ENCODE measurements around the gene TIPARP. TPM values are rescaled to one million over a fixed set of nuclear protein-coding genes. Genes with fewer than 3 reads are reported as not detected.

The TIPARP gene
- total RNA-seq, 1 donor from 2014 or later = 31.3 TPM

DNA sequence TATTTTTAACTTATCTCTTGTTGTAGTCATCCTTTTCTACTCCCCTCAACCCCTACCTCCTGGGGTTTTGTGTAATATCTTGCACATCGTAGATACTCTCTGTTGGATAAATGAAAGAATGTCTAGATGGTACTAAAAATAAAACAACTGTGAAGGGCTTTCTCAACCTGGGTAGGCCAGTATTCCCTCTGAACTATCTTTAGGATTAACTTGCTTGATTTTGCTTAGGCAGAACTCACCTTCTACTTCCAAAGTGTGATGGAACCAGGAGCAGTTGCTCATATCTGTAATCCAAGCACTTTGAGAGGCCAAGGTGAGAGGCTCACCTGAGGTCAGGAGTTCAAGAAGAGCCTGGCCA, 32.8 kb upstream of the TIPARP start:
- Mint-ChIP-seq H3K9me3 (peaks cover under 1% of the 10 kb centered on the region), H3K4me3 (no peak overlapping the region), H3K27me3 (no peaks in the 10 kb centered on the region), H3K4me1 (peaks cover 16% of the 10 kb centered on the region), H3K27ac (no peak overlapping the region), H3K36me3 (ENCODE audit: low read depth) (no peaks in the 10 kb centered on the region)
- CTCF ChIA-PET = no interaction called here
- intact Hi-C loops (cut with micrococcal nuclease) = no loop called here
- ATAC-seq (ENCODE audit: low read depth) (no peak), DNase-seq (no peak)
- TF ChIP-seq, protein P1, sequence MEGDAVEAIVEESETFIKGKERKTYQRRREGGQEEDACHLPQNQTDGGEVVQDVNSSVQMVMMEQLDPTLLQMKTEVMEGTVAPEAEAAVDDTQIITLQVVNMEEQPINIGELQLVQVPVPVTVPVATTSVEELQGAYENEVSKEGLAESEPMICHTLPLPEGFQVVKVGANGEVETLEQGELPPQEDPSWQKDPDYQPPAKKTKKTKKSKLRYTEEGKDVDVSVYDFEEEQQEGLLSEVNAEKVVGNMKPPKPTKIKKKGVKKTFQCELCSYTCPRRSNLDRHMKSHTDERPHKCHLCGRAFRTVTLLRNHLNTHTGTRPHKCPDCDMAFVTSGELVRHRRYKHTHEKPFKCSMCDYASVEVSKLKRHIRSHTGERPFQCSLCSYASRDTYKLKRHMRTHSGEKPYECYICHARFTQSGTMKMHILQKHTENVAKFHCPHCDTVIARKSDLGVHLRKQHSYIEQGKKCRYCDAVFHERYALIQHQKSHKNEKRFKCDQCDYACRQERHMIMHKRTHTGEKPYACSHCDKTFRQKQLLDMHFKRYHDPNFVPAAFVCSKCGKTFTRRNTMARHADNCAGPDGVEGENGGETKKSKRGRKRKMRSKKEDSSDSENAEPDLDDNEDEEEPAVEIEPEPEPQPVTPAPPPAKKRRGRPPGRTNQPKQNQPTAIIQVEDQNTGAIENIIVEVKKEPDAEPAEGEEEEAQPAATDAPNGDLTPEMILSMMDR (IDR thresholded peaks at IDR 0.05) = no peak
- POLR2A ChIA-PET = no interaction called here

- CTCF ChIA-PET = interaction anchor here (1.4 kb wide), 1 partner anchor 30 kb away, joined by 3 read pairs; no protein-coding TSS in a partner anchor
- DNase-seq = no peak
- POLR2A ChIA-PET = interaction anchor here (1.0 kb wide), 1 partner anchor 175 kb away, joined by 4 read pairs; no protein-coding TSS in a partner anchor
These were observed 31.4 kb upstream of the TIPARP start for GRCh38 chr3:156642750-156643728.

GRCh38 chr3:156643729-156644389, 30.5 kb upstream of the TIPARP start:
- CTCF ChIA-PET = interaction anchor here (1.4 kb wide), 1 partner anchor 29 kb away, joined by 3 read pairs; no protein-coding TSS in a partner anchor
- no peak for DNase-seq
- Mint-ChIP-seq H3K4me1 (peaks cover 16% of the 10 kb centered on the region), H3K36me3 (ENCODE audit: low read depth) (no peaks in the 10 kb centered on the region), H3K9me3 (peaks cover 3% of the 10 kb centered on the region), H3K27me3 (peaks cover 3% of the 10 kb centered on the region), H3K4me3 (peak overlapping the region; percentile 57), H3K27ac (peak overlapping the region; percentile 15)
- intact Hi-C loops (cut with micrococcal nuclease) = no loop called here
- ATAC-seq (ENCODE audit: low read depth) = peak; percentile 86
- TF ChIP-seq, protein P1 (IDR thresholded peaks at IDR 0.05) = no peak
- POLR2A ChIA-PET = interaction anchor here (1.0 kb wide), 1 partner anchor 174 kb away, joined by 4 read pairs; no protein-coding TSS in a partner anchor

More at GRCh38 chr3:156642750-156643728, 31.4 kb upstream of the TIPARP start:
- peaks cover 3% of the 10 kb centered on the region for H3K9me3 Mint-ChIP-seq
- H3K27me3 Mint-ChIP-seq = peaks cover 3% of the 10 kb centered on the region
- TF ChIP-seq, protein P1 (IDR thresholded peaks at IDR 0.05) = no peak
- no peak for ATAC-seq (ENCODE audit: low read depth)
- no peaks in the 10 kb centered on the region for H3K36me3 Mint-ChIP-seq (ENCODE audit: low read depth)
- H3K4me3 Mint-ChIP-seq = no peak overlapping the region
- H3K27ac Mint-ChIP-seq = no peak overlapping the region
- intact Hi-C loops (cut with micrococcal nuclease) = no loop called here
- H3K4me1 Mint-ChIP-seq = peaks cover 16% of the 10 kb centered on the region

DNA sequence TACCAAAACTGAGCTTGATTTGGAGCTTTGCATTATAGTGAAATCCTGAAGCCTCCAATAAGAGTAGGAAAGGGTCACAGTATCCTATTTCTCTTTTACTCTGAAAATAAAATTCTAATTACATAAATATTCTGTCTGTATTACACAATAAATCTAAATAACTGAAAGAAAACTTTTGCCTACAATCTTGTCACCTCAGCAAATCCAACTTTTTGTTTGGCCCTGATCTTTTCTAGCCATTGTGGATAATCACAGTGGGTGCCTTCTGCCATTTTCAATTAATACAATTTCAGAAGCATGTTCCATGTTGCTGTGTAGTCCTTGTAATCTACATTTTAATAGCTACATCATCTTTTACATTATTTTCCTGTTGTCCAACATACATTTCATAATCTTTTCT, 29.4 kb upstream of the TIPARP start:
- ChIA-PET CTCF (no interaction called here), POLR2A (no interaction called here)
- H3K27me3 Mint-ChIP-seq = peaks cover 3% of the 10 kb centered on the region
- no peak overlapping the region for H3K4me3 Mint-ChIP-seq
- H3K9me3 Mint-ChIP-seq = peaks cover 3% of the 10 kb centered on the region
- TF ChIP-seq, protein P1 (IDR thresholded peaks at IDR 0.05) = no peak
- no peak for DNase-seq
- no peaks in the 10 kb centered on the region for H3K36me3 Mint-ChIP-seq (ENCODE audit: low read depth)
- peaks cover 16% of the 10 kb centered on the region for H3K4me1 Mint-ChIP-seq
- no peak overlapping the region for H3K27ac Mint-ChIP-seq
- intact Hi-C loops (cut with micrococcal nuclease) = no loop called here
- ATAC-seq (ENCODE audit: low read depth) = no peak

- intact Hi-C loops (cut with micrococcal nuclease) = no loop called here
- ChIA-PET CTCF (no interaction called here), POLR2A (interaction anchor here (1.1 kb wide), 1 partner anchor 56 kb away, joined by 3 read pairs; no protein-coding TSS in a partner anchor)
- peaks cover 16% of the 10 kb centered on the region for H3K4me1 Mint-ChIP-seq
- peaks cover 3% of the 10 kb centered on the region for H3K27me3 Mint-ChIP-seq
- TF ChIP-seq, protein P1 (IDR thresholded peaks at IDR 0.05) = no peak
- no peaks in the 10 kb centered on the region for H3K36me3 Mint-ChIP-seq (ENCODE audit: low read depth)
- DNase-seq = no peak
- H3K27ac Mint-ChIP-seq = no peak overlapping the region
- no peak for ATAC-seq (ENCODE audit: low read depth)
- no peak overlapping the region for H3K4me3 Mint-ChIP-seq
- H3K9me3 Mint-ChIP-seq = peaks cover 3% of the 10 kb centered on the region
These were observed 27.4 kb upstream of the TIPARP start for GRCh38 chr3:156646958-156647357.

All from activated B cell treated with CpG ODN at 0.5 μM for 24 hours (primary cell).